PC-3 (cell line): ENCODE results near the gene PEX5L.

Experiments used
- EZH2 ChIP-seq: fragments of 300-600 bp; sonication (generic); IDR thresholded peaks from one replicate; pipeline ENCODE4 v1.6.1; 2017; ENCODE audit warnings: antibody characterized with exemption, mild to moderate bottlenecking, low read length; ENCODE audit not compliant: unreplicated experiment
- EZH2phosphoT487 ChIP-seq: fragments of 300-600 bp; sonication (generic); IDR thresholded peaks from 2 replicates; pipeline ENCODE4 v1.6.1; 2018; ENCODE audit warnings: mild to moderate bottlenecking, antibody characterized with exemption, low read length, borderline replicate concordance
- TF ChIP-seq, protein P1 (sequence below): fragments of 300-600 bp; sonication (generic); conservative IDR thresholded peaks from 2 replicates; pipeline ENCODE4 v1.5.1; 2017; ENCODE audit warnings: antibody characterized with exemption, low read depth, mild to moderate bottlenecking, low read length

DNA sequence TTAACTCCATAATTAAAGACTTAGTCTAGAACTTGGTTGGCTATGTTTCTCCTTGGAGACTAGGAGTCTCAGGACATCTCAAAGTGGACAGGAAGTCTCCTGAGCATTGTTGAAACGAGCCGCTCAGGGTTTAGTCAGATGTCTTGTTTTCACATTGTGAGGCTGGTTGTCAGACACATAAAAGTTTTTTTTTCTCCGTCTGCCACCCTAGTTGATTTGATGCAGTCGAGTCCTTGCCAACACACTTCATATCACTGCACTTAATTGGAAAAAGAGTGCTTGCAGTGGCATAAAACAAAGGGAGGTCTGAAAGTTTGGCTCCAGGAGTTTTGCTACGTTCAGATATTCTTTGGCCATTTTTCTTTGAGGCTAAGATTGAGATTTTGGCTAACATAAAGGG is 291.0 kb downstream of the PEX5L start:
- TF ChIP-seq EZH2 (no peak), EZH2phosphoT487 (no peak)
- TF ChIP-seq, protein P1, sequence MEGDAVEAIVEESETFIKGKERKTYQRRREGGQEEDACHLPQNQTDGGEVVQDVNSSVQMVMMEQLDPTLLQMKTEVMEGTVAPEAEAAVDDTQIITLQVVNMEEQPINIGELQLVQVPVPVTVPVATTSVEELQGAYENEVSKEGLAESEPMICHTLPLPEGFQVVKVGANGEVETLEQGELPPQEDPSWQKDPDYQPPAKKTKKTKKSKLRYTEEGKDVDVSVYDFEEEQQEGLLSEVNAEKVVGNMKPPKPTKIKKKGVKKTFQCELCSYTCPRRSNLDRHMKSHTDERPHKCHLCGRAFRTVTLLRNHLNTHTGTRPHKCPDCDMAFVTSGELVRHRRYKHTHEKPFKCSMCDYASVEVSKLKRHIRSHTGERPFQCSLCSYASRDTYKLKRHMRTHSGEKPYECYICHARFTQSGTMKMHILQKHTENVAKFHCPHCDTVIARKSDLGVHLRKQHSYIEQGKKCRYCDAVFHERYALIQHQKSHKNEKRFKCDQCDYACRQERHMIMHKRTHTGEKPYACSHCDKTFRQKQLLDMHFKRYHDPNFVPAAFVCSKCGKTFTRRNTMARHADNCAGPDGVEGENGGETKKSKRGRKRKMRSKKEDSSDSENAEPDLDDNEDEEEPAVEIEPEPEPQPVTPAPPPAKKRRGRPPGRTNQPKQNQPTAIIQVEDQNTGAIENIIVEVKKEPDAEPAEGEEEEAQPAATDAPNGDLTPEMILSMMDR = no peak
